DOHH2 (cell line): ENCODE measurements around the gene MTERF4.

ENCODE experiments used
- H3F3A ChIP-seq: fragments of 200-600 bp; sonication (generic), shearing (Covaris generic); 2 replicates; pipeline ENCODE4 v1.6.0; 2016; ENCODE audit warnings: antibody characterized with exemption, mild to moderate bottlenecking; ENCODE audit not compliant: control insufficient read depth, insufficient read depth
- H3K27ac ChIP-seq: fragments of 200-600 bp; sonication (generic); 2 replicates; pipeline ENCODE4 v1.5.1; 2014; ENCODE audit warnings: low read depth, mild to moderate bottlenecking, low read length, moderate library complexity
- H3K27me3 ChIP-seq: fragments of 200-600 bp; sonication (generic); 2 replicates; pipeline ENCODE4 v1.6.1; 2014; ENCODE audit warnings: mild to moderate bottlenecking, low read length, mixed read lengths; ENCODE audit not compliant: control insufficient read depth
- H3K36me3 ChIP-seq: fragments of 200-600 bp; sonication (generic); 2 replicates; pipeline ENCODE4 v1.6.1; 2014; ENCODE audit warnings: mild to moderate bottlenecking, low read length, moderate library complexity, mixed read lengths; ENCODE audit not compliant: control insufficient read depth
- H3K4me1 ChIP-seq: fragments of 200-600 bp; sonication (generic); 2 replicates; pipeline ENCODE4 v1.6.1; 2014; ENCODE audit warnings: mild to moderate bottlenecking, low read length, mixed read lengths; ENCODE audit not compliant: control insufficient read depth
- H3K4me2 ChIP-seq: fragments of 200-600 bp; sonication (generic); 2 replicates; pipeline ENCODE4 v1.6.0; 2014; ENCODE audit warnings: mild to moderate bottlenecking, low read length, moderate library complexity
- H3K4me3 ChIP-seq: fragments of 200-600 bp; sonication (generic); 2 replicates; pipeline ENCODE4 v1.5.1; 2014; ENCODE audit warnings: mild to moderate bottlenecking, low read length, mixed read lengths
- H3K79me2 ChIP-seq: fragments of 200-600 bp; sonication (generic); 2 replicates; pipeline ENCODE4 v1.6.1; 2014; ENCODE audit warnings: mild to moderate bottlenecking, low read length, mixed read lengths; ENCODE audit not compliant: control insufficient read depth
- H3K9me2 ChIP-seq: fragments of 200-600 bp; sonication (generic); replicated peaks from 2 replicates; pipeline ENCODE4 v1.6.1; 2014; ENCODE audit warnings: mild to moderate bottlenecking, low read length, mixed read lengths; ENCODE audit not compliant: control insufficient read depth
- H3K9me3 ChIP-seq: fragments of 200-600 bp; sonication (generic); 2 replicates; pipeline ENCODE4 v1.6.1; 2014; ENCODE audit warnings: antibody characterized with exemption, low read length, mixed read lengths; ENCODE audit not compliant: control insufficient read depth, insufficient read depth
- H4K20me1 ChIP-seq: fragments of 200-600 bp; sonication (generic); 2 replicates; pipeline ENCODE4 v1.6.0; 2014; ENCODE audit warnings: low read depth, mild to moderate bottlenecking, antibody characterized with exemption, low read length, moderate library complexity; ENCODE audit not compliant: control insufficient read depth, insufficient read depth
- EZH2phosphoT487 ChIP-seq: fragments of 200-600 bp; sonication (generic); IDR thresholded peaks from 2 replicates; pipeline ENCODE4 v1.6.1; 2017; ENCODE audit warnings: borderline replicate concordance, mild to moderate bottlenecking, antibody characterized with exemption, low read length, moderate library complexity, mixed read lengths
- TF ChIP-seq, protein P1 (sequence below): fragments of 200-600 bp; sonication (generic); IDR thresholded peaks from one replicate; pipeline ENCODE4 v1.5.1; 2014; ENCODE audit warnings: antibody characterized with exemption, mild to moderate bottlenecking, low read depth, low read length; ENCODE audit not compliant: poor library complexity, severe bottlenecking

MTERF4 gene

DNA sequence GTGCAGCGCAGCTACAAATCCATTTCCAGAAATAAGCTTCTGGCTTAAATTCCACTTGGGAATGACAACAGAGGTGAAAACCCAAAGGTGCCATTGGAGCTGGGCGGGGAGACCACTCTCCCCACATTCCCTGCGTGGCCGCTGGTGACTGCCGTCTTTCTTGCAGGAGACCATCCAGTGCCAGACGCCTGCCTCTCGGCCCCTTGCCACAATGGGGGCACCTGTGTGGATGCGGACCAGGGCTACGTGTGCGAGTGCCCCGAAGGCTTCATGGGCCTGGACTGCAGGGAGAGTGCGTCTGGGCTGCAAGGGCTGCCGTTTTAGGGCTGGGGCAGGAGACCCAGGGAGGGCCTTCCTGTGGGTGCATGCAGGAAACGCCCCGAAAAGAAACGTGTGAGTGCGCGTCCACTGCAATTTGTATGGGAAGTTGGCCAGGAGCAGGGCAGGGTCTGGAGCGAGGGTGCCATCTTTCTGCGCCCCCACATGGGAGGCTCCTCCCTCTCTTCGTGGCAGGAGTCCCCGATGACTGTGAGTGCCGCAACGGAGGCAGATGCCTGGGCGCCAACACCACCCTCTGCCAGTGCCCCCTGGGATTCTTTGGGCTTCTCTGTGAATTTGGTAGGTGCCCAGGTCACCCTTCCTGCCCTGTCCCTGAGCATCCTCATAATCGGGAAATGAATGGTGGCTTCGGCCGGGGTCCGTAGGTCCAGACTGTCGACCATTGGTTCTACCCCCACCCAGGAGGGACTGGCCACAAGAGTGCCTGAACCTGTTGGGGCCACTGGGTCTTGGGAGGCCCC lies 53.7 kb downstream of the MTERF4 start:
- no peaks in the 10 kb centered on the region for H4K20me1 ChIP-seq
- TF ChIP-seq, protein P1, sequence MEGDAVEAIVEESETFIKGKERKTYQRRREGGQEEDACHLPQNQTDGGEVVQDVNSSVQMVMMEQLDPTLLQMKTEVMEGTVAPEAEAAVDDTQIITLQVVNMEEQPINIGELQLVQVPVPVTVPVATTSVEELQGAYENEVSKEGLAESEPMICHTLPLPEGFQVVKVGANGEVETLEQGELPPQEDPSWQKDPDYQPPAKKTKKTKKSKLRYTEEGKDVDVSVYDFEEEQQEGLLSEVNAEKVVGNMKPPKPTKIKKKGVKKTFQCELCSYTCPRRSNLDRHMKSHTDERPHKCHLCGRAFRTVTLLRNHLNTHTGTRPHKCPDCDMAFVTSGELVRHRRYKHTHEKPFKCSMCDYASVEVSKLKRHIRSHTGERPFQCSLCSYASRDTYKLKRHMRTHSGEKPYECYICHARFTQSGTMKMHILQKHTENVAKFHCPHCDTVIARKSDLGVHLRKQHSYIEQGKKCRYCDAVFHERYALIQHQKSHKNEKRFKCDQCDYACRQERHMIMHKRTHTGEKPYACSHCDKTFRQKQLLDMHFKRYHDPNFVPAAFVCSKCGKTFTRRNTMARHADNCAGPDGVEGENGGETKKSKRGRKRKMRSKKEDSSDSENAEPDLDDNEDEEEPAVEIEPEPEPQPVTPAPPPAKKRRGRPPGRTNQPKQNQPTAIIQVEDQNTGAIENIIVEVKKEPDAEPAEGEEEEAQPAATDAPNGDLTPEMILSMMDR: no peak
- TF ChIP-seq EZH2phosphoT487: no peak
- peaks cover 13% of the 10 kb centered on the region for H3K4me1 ChIP-seq
- H3K9me3 ChIP-seq: peaks cover 9% of the 10 kb centered on the region; the same call in 1 of the 2 replicates
- no peaks in the 10 kb centered on the region for H3K9me2 ChIP-seq
- no peaks in the 10 kb centered on the region for H3K27me3 ChIP-seq
- no peak overlapping the region for H3K27ac ChIP-seq
- H3F3A ChIP-seq: peaks cover 3% of the 10 kb centered on the region; the same call in 1 of the 2 replicates
- H3K36me3 ChIP-seq: peaks cover 87% of the 10 kb centered on the region
- no peak overlapping the region for H3K4me2 ChIP-seq
- no peak overlapping the region for H3K4me3 ChIP-seq
- peaks cover 11% of the 10 kb centered on the region for H3K79me2 ChIP-seq

DNA sequence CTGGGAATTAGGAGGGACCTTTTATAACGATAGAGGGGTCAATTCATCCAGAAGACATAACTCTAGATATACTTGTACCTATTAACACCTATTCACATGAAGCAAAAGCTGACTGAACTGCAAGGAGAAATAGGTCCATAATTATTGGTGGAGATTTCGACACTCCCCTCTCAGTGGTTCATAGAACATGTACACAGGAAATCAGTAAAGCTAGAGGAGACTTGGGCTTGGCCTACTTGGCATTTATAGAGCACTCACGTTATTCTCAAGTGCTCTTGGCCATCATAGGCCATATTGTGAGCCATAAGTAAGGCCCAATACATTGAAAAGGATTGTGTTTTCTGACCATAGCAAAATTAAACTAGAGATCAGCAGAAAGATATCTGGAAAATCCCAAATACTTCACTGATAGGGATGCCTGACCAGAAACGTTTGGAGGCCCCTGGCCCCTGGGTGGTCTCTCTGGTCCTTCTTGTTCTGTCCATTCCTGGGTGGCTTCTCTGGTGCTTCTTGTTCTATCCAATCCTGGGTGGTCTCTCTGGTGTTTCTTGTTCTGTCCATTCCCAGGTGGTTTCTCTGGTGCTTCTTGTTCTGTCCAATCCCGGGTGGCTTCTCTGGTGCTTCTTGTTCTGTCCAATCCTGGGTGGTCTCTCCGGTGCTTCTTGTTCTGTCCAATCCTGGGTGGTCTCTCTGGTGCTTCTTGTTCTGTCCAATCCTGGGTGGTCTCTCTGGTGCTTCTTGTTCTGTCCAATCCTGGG lies 54.7 kb downstream of the MTERF4 start:
- Histone ChIP-seq H3K36me3 (peaks cover 89% of the 10 kb centered on the region), H4K20me1 (no peaks in the 10 kb centered on the region), H3K4me3 (no peak overlapping the region), H3K9me3 (peaks cover 15% of the 10 kb centered on the region; the same call in 1 of the 2 replicates), H3K79me2 (peaks cover 20% of the 10 kb centered on the region), H3K4me1 (peaks cover 22% of the 10 kb centered on the region), H3K27ac (no peak overlapping the region), H3K27me3 (no peaks in the 10 kb centered on the region), H3F3A (peaks cover 7% of the 10 kb centered on the region; the same call in 1 of the 2 replicates), H3K4me2 (no peak overlapping the region), H3K9me2 (no peaks in the 10 kb centered on the region)
- TF ChIP-seq, protein P1: no peak
- no peak for TF ChIP-seq EZH2phosphoT487
